Heart left ventricle (tissue), 13 donors: ENCODE data around the gene RXFP1.

ENCODE experiments used
- POLR2A ChIP-seq, 2 donors: fragments of 450-650 bp; IDR thresholded peaks; one replicate each; pipeline ENCODE4 v1.6.1; 2017; ENCODE audit warnings: antibody characterized with exemption in 2 of 2, mild to moderate bottlenecking in 2 of 2, moderate library complexity in 2 of 2
- TF ChIP-seq, protein P1 (sequence below), 12 donors: fragments of 200-600 bp; sonication (generic) in 4 of 12; IDR thresholded peaks; one replicate each; pipeline versions ENCODE4 v1.5.0 to v1.8.0; 2018 to 2022; ENCODE audit warnings: antibody characterized with exemption in 12 of 12, mild to moderate bottlenecking in 5 of 12
- donor health status: ischemic (EF 13 %, LVEDD 7.1; RV severe dilation, severe dysfunction).
- donor health status: DM: no; HTN: yes; CAD: no.
- donor health status: DM: no; HTN: no; CAD: no.
- donor health status: ischemic (EF 25% LVEDD 6.9; RV normal size, moderate dysfunction).
- donor health status: ischemic (EF 25% LVEDD 5.7; RV mildly dilated, moderate dysfunction).
- donor health status: ischemic (EF 35%, LVEDD 5.7; RV mildly dilated, moderate dysfunction).
- donor health status: nonischemic (EF 11% LVEDD 7.7; RV severe dilation, severe dysfunction).
- donor health status: DM: yes; HTN: yes; CAD: no.
- donor health status: PGD.
- donor health status: ischemic (EF 29% LVEDD 5.4; RV normal size, mild dysfunction).
- donor health status: nonischemic (EF 23%, LVEDD 6.1; RV moderate dilation, normal function).

- TF ChIP-seq, protein P1, sequence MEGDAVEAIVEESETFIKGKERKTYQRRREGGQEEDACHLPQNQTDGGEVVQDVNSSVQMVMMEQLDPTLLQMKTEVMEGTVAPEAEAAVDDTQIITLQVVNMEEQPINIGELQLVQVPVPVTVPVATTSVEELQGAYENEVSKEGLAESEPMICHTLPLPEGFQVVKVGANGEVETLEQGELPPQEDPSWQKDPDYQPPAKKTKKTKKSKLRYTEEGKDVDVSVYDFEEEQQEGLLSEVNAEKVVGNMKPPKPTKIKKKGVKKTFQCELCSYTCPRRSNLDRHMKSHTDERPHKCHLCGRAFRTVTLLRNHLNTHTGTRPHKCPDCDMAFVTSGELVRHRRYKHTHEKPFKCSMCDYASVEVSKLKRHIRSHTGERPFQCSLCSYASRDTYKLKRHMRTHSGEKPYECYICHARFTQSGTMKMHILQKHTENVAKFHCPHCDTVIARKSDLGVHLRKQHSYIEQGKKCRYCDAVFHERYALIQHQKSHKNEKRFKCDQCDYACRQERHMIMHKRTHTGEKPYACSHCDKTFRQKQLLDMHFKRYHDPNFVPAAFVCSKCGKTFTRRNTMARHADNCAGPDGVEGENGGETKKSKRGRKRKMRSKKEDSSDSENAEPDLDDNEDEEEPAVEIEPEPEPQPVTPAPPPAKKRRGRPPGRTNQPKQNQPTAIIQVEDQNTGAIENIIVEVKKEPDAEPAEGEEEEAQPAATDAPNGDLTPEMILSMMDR (IDR thresholded peaks at IDR 0.05), result no peak
- no peak for TF ChIP-seq POLR2A (IDR thresholded peaks at IDR 0.05)
Observed at GRCh38 chr4:158590306-158590705, 68.6 kb downstream of the RXFP1 start.
